Adipose tissue (tissue), 3 donors: Measurements from ENCODE around the gene SEC61A1. TPM values are rescaled to one million over a fixed set of nuclear protein-coding genes. Genes with fewer than 3 reads are reported as not detected.

Source experiments
- H3K27ac ChIP-seq: one replicate; pipeline ENCODE4 v1.5.1; 2013; ENCODE audit warnings: low read depth, low read length
- WGBS, 3 donors: extraction: QIAGEN DNeasy Blood & Tissue Kit; methylation state at CpG; one replicate each; pipeline ENCODE4 v1.1.7; 2013; 5-methylcytosine and 5-hydroxymethylcytosine counted together
- polyA plus RNA-seq, 3 donors: library from polyadenylated mRNA; stranded (reverse); fragments of 200-250 nt; gene quantifications; one replicate each; pipeline ENCODE4 v1.2.3, GENCODE V29; 2013
- donor health status: healthy with polysubstance abuse.
- donor health status: Bipolar disorder and iron deficiency.
- donor health status: healthy.

SEC61A1 gene
- polyA plus RNA-seq, 3 donors: 51.7 to 212 (median 96.1) TPM

- 47 to 64% (median 61%) methylated on average over 2 of the region's 2 CpGs for WGBS, 3 donors
- H3K27ac ChIP-seq: no peak overlapping the region
Observed at GRCh38 chr3:128073807-128074206, 21.6 kb downstream of the SEC61A1 start.

DNA sequence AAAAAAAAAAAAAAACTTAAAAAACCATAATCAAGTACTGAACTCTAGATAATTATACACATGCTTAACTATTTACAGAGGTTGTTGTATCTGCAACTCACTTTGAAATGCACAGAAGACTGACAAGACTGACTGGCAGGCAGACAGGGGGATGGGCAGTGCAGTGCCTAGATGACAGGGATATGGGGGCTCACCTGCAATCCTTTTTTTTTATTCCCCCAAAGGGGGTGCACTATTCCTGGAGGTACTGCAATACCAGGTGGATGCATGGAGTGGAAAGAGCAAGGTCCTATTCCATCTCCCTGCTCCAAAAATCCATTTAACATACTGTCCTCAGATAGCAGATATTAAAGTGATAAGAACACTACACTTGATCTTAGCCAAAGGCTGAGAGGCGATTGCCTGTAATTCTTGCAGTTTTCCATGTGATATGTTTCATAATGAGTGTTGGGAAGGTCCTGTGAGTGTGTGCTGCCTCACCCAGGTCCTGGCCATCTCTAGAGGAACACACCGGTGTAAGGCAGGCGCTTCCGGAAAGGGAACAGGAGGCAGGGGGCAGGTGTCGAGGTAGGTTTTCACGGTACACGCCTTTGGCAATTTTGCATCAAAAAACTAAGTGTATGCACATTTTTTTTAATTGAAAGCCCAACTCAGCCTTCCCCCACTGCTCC is 22.7 kb downstream of the SEC61A1 start:
- H3K27ac ChIP-seq: no peak overlapping the region
- WGBS, 3 donors: 4 to 21% (median 11%) methylated on average over 7 of the region's 7 CpGs

DNA sequence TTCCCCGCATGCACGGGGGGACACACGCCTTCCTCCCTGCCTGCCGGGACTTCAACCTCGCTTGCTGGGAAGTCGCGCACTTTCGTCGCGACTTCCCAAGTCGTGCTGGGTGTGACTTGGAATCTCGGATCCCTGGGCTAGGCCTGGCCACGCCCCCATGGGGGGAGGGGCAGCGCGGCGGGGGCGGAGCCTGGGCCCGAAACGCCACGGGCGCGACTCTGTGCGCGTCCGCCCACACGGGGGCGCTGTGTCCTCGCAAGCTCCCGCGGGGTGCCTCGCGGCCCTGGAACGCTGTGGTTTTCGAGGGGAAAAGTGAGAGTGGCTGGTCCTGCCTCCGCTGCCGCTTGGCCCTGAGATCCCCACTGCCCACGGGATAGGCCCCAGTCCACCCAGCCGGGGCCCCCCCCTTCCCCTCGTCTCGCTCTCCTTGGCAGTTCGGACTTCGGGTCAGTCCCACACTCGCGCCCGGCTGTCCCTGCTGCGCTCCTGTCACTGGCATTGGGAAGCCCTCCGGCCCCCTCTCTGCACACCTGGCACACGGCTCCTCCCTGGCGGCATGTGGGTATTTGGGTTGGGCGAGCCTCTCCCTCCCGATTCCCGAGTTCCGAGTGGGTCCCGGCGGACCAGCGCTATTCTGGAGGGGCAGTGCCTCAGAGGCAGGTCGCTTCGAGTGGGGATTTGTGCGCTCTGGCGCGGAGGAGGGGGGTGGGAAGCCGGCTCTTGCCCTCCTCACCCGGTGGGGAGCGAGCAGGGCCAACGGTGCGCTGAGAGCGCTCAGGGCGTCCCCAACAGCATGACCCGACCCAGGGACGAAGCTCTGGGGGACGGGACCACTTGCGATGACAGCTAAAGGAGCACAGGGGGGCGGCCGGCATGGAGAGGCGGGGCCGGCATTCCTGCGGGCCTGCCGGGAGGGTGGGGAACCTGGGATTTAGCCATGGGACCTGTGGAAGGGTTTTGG is 23.6 kb downstream of the SEC61A1 start:
- no peak overlapping the region for H3K27ac ChIP-seq
- WGBS, 3 donors: 3 to 19% (median 3%) methylated on average over 67 to 78 of the region's 78 CpGs

- H3K27ac ChIP-seq: no peak overlapping the region
- 3 to 37% (median 5%) methylated on average over 61 to 79 of the region's 79 CpGs for WGBS, 3 donors
Observed at GRCh38 chr3:128076483-128077201, 24.4 kb downstream of the SEC61A1 start.

- H3K27ac ChIP-seq: no peak overlapping the region
- WGBS, 3 donors: 7 to 56% (median 12%) methylated on average over 3 to 11 of the region's 11 CpGs
Observed at GRCh38 chr3:128077202-128077624, 25.0 kb downstream of the SEC61A1 start.

DNA sequence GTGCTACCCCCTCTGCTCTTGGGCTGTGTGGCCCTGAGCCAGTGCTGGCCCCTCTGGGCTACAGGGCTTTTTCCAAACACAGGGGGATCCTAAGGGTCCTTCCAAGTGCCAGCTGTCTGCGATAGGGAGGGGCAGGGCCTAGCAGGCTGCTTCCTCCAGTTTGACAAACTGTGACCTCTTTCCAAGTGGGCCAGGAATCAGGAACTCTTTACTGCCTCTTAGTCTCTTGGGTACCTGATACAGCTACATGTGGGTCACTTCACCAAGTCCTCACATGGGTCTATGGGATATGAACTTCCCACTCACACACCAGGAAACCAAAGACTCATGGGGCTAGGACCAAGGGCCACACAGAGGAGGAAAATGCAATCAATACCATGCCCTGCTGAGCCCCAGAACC is 25.4 kb downstream of the SEC61A1 start:
- no peak overlapping the region for H3K27ac ChIP-seq
- WGBS, 3 donors: 0 to 44% (median 33%) methylated on average over 1 of the region's 1 CpG

DNA sequence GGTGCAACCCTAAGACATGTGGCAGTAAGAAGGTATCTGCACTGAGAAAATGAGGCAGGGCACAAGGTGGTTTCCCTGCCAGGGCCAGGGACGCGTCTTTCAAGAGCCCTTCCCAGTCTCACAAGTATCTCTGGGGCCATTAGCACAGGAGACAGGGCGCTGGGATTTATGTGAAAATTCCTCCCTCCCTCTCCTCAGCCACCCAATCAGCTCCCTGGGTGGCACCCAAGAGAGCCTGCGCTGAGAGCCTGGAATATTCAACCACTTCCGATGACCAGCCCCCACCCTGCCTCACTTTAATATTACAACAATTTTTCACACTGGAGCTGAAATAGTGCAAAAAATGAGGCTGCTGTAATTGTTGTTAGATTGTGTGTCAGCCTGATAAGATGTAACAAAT is 26.1 kb downstream of the SEC61A1 start:
- 89 to 91% (median 90%) methylated on average over 5 of the region's 5 CpGs for WGBS, 3 donors
- H3K27ac ChIP-seq: no peak overlapping the region

- H3K27ac ChIP-seq: no peak overlapping the region
- 89 to 95% (median 94%) methylated on average over 8 of the region's 8 CpGs for WGBS, 3 donors
Observed at GRCh38 chr3:128078875-128079274, 26.6 kb downstream of the SEC61A1 start.

GRCh38 chr3:128079823-128080222 is 27.6 kb downstream of the SEC61A1 start:
- WGBS, 3 donors: 90 to 96% (median 91%) methylated on average over 9 of the region's 9 CpGs
- no peak overlapping the region for H3K27ac ChIP-seq

DNA sequence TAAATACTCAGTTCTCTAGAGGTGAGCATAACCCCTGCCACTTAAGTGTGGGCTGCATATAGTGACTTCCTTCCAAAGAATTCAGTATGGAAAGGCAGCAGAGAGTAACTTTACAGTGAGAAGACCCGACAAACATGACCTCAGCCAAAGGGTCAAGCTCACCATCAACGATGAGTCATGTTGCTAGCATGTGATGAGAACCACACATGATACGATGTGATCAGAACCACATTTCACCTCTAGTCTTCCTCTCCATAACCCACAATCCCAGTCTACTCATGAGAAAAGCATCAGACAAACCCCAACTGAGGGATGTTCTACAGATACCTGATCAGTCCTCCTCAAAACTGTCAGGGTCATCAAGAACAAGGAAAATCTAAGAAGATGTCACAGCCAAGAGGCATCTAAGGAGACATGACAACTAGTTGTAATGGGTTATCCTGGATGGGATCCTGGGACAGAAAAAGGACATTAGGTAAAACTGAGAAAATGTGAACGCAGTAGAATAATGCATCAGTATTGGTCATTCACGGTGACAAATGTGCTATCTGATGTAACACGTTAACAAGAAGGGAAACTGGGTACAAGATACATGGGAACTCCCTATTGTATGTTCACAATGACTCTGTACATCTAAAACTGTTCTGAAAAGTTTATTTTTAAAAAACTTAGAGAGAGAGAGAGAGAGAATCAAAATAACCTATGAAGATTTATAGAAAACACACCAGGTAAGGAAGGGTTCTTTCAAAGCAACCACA is 28.3 kb downstream of the SEC61A1 start:
- no peak overlapping the region for H3K27ac ChIP-seq
- WGBS, 3 donors: 74 to 86% (median 79%) methylated on average over 6 of the region's 6 CpGs

GRCh38 chr3:128081226-128081625 is 29.0 kb downstream of the SEC61A1 start:
- H3K27ac ChIP-seq: no peak overlapping the region
- WGBS, 3 donors: 46 to 87% (median 86%) methylated on average over 6 of the region's 6 CpGs

GRCh38 chr3:128081846-128082245 is 29.6 kb downstream of the SEC61A1 start:
- 23 to 99% (median 92%) methylated on average over 4 of the region's 4 CpGs for WGBS, 3 donors
- H3K27ac ChIP-seq: no peak overlapping the region

DNA sequence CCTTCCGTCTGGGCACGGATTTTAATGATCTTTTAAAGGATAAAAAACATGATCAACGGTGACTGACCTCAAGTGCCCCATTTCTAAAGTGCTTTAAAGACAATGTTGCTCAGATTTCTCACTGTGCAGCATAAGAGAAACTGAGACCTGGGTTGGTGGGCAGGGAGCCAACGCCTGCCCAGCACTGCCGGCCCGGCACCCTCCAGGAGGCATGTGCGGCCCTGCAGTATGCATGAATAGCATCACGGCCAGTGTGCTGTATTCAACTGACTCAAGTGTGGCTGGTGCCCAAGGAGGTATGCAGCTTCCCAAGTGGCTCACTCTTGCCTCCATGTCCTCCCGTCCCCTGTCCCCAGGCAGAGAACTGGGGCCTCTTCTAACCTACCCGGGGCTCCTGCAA is 30.3 kb downstream of the SEC61A1 start:
- 61 to 93% (median 82%) methylated on average over 10 of the region's 10 CpGs for WGBS, 3 donors
- no peak overlapping the region for H3K27ac ChIP-seq

DNA sequence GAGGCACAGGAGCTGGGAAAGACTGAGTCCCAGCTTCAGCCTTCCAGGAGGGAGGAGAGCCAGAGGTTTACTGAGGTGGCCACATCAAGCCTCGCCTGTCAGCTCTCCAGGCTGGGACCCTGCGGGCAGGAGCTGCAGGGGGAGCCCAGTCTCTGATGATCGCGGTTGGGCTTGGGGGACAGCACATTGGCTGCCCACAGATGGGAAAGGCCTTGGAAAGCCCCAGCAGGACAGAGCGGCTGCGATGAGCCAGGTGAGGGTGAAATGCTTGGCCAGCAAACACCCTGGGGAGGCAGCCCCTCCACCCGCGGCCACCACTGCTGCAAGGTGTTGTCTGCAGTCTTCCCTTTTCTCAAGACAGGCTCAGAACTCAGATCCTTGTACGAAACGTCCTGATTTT is 31.2 kb downstream of the SEC61A1 start:
- H3K27ac ChIP-seq: no peak overlapping the region

DNA sequence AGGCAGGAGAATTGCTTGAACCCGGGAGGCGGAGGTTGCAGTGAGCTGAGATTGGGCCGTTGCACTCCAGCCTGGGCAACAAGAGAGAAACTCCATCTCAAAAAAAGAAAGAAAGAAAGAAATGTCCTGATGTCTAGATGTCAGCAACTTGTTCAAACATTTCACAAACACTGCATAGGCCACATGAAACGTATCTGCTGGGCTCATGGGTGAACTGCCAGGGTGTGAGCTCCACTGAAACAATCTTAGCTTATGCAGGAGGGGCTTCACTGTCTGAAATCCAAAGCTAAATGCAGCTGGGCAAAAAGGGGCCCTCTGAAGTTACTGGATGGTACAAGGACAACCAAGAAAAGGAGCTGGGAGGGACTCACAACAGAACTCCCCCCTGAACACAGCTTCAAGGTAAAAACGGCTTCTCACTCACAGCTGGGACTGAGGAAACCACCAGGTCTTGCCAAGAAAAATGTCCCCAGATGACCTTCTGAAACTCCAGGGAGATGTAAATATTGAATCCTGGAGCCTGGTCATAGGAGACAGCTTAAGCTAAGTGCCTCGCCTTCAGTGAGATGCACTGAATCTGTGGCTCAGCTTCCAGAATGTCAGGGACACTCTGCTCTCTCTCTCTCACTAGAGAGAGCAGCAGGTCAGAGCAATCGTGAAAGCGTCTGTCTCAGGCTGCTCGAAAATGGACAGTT is 31.9 kb downstream of the SEC61A1 start:
- H3K27ac ChIP-seq: no peak overlapping the region
- 39 to 77% (median 65%) methylated on average over 9 of the region's 9 CpGs for WGBS, 3 donors

More for the DNA sequence above, 31.2 kb downstream of the SEC61A1 start:
- 50 to 90% (median 86%) methylated on average over 10 of the region's 10 CpGs for WGBS, 3 donors

GRCh38 chr3:128084675-128085021 is 32.4 kb downstream of the SEC61A1 start:
- H3K27ac ChIP-seq: no peak overlapping the region
- WGBS, 3 donors: 41 to 88% (median 71%) methylated on average over 6 of the region's 6 CpGs

DNA sequence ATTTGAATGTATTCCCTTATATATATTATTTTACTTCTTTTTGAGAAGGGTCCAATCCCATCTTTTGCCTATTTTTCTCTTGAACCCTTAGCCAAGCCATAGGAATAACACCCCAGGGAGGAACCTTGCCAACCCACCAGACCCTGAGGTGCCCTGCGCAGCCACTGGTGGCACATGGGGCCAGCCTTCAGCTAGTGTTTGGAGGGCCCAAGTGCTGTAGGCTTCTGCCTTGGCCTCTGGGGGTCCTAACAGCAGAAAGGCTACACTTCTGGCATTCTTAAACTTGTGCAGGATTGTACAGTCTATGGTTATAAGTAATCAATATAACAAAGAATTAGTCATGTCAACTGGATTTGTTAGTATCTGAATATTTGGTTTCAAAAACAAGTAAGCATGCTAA is 36.9 kb downstream of the SEC61A1 start:
- H3K27ac ChIP-seq: no peak overlapping the region
- WGBS, 3 donors: 95 to 100% (median 100%) methylated on average over 1 of the region's 1 CpG

DNA sequence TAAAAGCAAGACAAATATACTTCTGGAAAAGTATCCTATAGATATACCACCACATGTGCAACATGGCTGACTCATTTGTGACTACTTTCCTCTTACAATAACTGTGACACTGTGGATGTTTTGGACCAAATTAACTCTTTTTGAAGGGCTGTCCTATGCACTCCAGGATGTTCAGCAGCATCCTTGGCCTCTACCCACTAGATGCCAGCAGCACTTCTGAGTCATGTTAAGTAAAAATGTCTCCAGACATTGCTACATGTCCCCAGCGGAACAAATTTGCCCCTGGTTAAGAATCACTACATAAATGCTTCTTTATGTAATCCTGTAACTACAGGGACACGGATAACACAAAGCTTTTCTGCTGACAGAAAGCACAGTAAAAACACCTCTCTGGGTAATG is 39.3 kb downstream of the SEC61A1 start:
- WGBS, 3 donors: 91 to 95% (median 93%) methylated on average over 2 of the region's 2 CpGs
- no peak overlapping the region for H3K27ac ChIP-seq
